Glomerular visceral epithelial cell (primary cell): Measurements from ENCODE around the gene OR2M2.

ENCODE experiments used
- DNase-seq: peaks from one replicate; pipeline ENCODE4 v3.0.0-alpha.2; 2016; ENCODE audit errors: extremely low spot score

OR2M2 gene, protein sequence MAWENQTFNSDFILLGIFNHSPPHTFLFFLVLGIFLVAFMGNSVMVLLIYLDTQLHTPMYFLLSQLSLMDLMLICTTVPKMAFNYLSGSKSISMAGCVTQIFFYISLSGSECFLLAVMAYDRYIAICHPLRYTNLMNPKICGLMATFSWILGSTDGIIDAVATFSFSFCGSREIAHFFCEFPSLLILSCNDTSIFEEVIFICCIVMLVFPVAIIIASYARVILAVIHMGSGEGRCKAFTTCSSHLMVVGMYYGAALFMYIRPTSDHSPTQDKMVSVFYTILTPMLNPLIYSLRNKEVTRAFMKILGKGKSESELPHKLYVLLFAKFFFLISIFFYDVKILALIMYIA

DNA sequence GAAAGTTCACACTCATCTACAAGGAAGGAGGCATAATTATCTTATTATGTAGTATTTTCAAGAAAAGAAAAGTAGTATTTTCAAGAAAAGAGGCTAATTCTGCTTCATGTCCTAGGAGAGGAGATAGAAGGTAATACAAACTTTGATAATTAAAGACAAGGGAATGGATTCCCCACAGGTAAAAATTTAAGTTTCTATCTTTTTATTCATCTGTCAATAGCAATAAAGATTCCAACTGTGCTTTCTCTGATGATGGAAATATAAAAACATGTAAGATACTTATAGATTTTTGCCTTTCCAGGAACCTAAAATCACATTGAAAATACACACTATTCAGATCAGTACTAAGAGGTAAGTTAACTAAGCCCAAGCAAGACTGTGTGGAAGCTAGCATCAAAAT is at the start of gene OR2M2:
TSS of gene OR2M2 (plus strand) at position 301 of the 400 bp plus-strand sequence. CDS start 5,165 bp downstream, outside the sequence.
- DNase-seq: no peak

DNA sequence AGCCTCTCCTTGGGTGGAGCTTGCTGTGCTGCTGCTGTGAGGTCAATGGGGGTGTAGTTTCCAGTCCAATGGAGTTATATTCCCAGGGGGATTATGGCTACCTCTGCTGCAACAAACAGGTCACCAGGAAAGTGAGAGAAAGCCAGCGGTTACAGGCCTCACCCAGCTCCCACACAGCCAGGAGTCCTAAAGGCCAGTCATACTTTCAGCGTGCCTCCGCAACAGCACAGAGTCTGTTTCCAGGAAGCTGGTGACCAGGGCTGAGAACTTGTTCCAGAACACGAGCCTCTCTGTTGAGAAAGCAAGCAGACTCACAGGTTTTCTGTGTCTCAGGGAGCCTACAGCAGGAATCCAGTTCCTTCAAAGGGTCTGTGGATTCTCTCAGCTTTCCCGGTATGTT is 47.0 kb upstream of the OR2M2 start:
- no peak for DNase-seq

DNA sequence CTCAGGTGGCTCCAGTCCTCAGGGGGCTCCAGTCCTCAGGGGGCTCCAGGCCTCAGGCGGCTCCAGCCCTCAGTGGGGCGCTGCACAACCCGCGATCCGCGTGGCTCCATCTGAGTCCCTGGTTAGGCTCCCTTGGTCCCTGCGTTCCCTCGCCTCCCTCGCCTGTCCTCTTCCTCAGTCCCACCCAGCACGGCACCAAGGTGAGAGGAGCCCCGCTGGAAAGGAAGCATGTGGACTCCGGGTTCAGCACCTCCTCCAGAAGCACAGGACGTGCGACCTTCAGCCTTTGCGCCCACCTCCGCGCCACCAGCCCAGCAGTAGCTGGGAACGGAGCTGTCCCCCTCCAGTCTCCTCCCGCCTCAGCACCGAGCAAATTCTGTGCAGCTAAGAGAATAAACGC is 37.8 kb upstream of the OR2M2 start:
- no peak for DNase-seq

DNA sequence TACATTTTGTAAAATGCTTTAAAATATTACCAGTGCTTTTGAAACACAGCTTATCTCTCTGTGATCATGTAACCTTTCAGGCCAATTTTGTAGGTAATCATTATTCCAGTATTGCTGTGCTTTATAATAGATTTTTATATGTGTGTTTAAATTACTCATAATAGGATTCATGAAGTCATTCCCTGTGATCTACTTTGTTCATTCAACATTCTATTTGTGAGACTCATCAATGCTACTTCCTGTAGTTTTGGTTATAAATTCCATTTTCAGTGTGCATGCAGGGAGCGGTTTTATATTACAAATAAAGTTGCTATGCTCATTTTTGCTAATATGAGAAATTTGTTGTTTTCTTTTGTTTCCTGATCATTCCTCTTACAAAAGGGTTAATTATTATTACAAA is 33.8 kb upstream of the OR2M2 start:
- DNase-seq: no peak

DNA sequence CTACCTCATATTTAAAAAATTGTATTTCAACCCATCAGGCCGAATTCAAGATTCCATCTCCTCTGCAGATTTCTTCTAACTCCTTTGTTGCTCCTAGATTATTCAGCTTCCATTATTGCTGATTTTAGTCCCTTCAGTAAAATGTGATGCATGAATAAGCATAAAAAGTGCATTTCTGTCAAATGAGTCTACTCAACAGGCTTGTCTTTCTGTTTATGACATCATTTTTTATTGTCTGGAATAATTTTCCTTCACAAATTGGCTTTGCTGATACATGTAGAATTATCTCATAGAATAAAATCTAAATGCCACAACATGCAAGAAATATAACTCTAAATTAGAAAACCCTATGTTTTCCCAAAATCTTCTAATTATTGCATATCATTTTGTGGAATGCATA is 31.3 kb upstream of the OR2M2 start:
- no peak for DNase-seq

DNA sequence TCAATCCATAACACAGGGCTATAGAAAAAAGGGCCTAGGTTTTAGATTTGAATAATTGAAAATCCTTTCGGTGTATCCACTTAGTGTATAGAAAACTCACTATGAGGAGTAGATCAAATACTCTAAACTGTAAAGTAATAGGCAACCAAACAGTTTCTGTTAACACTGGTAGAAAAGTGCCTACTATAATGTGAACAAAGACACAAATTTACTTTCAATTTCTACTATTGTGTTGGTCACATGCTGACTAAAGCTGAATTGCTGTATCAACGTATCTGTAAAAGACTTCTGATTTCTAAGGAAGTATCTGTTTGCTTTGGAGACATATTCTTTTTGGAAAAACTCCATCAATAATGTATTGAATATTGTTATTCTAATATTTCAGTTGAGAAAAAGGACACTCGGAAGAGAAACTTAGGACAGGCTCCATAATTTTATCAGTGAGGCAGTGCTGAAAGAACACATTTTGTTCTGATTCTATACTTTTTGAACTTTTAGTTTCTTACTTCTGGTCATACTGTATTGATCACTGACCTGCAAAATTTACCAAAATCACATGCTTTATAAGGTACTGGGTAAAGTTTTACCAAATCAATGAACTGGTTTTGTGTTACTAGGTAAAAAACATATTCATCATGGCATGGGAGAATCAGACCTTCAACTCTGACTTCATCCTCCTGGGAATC is 30.0 kb upstream of the OR2M2 start, which contains the start of gene OR2M5:
TSS of gene OR2M5 (plus strand) at position 636 of the 686 bp plus-strand sequence. CDS start at position 636, 0 bp downstream.
- DNase-seq: no peak

GRCh38 chr1:248152056-248152827 is 22.4 kb upstream of the OR2M2 start:
- DNase-seq: no peak

DNA sequence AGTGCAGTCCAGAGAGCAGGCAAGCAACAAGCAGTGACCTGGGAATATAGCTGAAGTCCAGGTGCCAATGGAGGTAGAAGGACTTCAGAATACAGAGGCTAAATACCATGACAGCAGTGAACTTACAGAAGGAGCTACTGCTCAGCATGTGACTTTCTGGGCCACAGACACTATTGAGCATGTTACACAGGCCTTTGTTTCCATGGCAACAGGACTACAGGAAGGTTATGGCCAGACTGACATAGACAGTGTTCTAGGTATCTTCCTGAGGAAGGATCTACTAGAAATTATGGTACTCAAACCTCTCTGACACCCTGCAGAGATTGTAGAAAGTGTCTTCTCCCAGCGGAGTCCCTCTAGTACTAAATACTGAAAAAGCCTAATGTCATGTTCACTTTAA is 18.7 kb upstream of the OR2M2 start:
- no peak for DNase-seq

GRCh38 chr1:248158758-248159157 is 15.9 kb upstream of the OR2M2 start:
- no peak for DNase-seq

GRCh38 chr1:248164031-248164430 is 10.6 kb upstream of the OR2M2 start:
- DNase-seq: no peak

- DNase-seq: no peak
Measured at GRCh38 chr1:248165186-248165585, 9.4 kb upstream of the OR2M2 start.

GRCh38 chr1:248183996-248184395 is 9.4 kb downstream of the OR2M2 start:
- DNase-seq: no peak

DNA sequence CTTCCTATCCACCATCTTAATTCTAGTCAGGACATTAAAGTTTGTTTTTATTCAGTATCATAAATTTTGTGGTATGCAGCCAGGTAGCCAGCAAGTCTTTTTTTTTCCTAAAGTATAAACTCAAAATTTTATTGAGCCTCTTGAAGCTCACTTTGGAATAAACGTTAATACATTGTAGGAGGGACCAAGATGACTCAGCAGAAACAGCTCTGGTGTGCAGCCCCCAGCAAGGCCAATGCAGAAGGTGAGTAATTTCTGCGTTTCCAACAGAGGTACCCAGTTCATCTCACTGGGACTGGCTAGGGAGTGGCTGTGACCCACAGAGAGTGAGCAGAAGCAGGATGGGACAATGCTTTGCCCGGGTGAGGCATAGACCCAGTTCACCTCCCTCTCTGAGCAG is 12.7 kb downstream of the OR2M2 start:
- no peak for DNase-seq

- no peak for DNase-seq
Measured at GRCh38 chr1:248189026-248189425, 14.4 kb downstream of the OR2M2 start.

- DNase-seq: no peak
Measured at GRCh38 chr1:248194117-248194516, 19.5 kb downstream of the OR2M2 start.

- no peak for DNase-seq
Measured at GRCh38 chr1:248196965-248197364, 22.3 kb downstream of the OR2M2 start, which contains the start of gene OR2M3. Gene OR2M3 (plus strand): TSS chr1:248197265. CDS start chr1:248203068, 5,803 bp downstream.

DNA sequence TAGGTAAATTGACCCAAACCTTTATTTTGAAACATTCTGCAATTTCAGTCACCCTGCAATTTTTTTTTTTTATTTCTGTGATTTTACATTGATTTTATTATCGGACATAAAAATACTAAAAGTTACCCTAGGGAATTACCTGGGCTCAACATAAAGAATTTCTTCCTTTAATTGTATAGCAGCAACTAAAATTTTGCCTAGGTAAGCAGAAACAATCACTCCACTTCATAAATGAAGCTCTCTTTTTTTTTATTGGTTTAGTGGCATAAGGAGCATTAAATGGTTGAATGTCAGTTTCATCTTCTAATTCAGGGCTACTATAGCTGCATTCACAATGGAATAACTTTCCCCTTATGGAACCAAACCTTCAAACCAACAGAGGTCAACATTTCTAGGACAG is 41.3 kb downstream of the OR2M2 start:
- no peak for DNase-seq

DNA sequence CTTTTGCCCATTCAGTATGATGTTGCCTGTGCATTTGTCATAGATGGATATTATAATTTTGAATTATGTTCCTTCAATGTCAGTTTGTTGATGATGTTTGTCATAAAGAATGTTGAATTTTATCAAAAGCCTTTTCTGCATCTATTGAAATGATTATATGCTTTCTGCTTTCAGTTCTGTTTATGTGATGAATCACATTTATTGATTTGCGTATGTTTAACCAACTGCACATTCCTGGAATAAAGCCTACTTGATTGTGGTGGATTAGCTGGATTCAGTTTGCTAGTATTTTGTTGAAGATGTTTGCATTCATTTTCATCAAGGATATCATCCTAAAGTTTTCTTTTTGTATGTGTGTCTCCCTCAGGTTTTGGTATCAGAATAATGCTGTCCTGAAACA is 50.9 kb downstream of the OR2M2 start:
- DNase-seq: no peak

- no peak for DNase-seq
Measured at GRCh38 chr1:248229360-248229908, 54.8 kb downstream of the OR2M2 start.
